DND-41 (cell line): ENCODE data around the gene FAM107B.
"Not testable (repeated sequence)": the region's sequence is repeated elsewhere in the genome, so short reads cannot be mapped to it uniquely, and the experiment has no call there.

Source experiments
- ATAC-seq: fragments of 200-7000 bp; cut with Tn5 transposase; 3 replicates; pipeline ENCODE4 v1.9.1; 2021; ENCODE audit warnings: low read depth; ENCODE audit not compliant: insufficient read depth
- DNase-seq: peaks from one replicate; pipeline ENCODE4 v3.0.0-alpha.2; 2020
- H2AFZ ChIP-seq: 2 replicates; pipeline ENCODE4 v1.6.0; 2012; ENCODE audit warnings: low read depth, low read length
- H3K27ac ChIP-seq: 2 replicates; pipeline ENCODE4 v1.5.1; 2012; ENCODE audit warnings: low read length, inconsistent platforms
- H3K27me3 ChIP-seq: fragments of 200-600 bp; sonication (generic); 2 replicates; pipeline ENCODE4 v1.6.0; 2012; ENCODE audit warnings: low read length, mild to moderate bottlenecking, inconsistent platforms; ENCODE audit not compliant: insufficient read depth, poor library complexity
- H3K36me3 ChIP-seq: 2 replicates; pipeline ENCODE4 v1.5.1; 2012; ENCODE audit warnings: low read length, inconsistent platforms; ENCODE audit not compliant: insufficient read depth
- H3K4me1 ChIP-seq: 2 replicates; pipeline ENCODE4 v1.5.1; 2012; ENCODE audit warnings: mild to moderate bottlenecking, low read length; ENCODE audit not compliant: insufficient read depth
- H3K4me2 ChIP-seq: 2 replicates; pipeline ENCODE4 v1.6.0; 2012; ENCODE audit warnings: mild to moderate bottlenecking, moderate library complexity, low read length, inconsistent platforms; ENCODE audit not compliant: insufficient read depth
- H3K4me3 ChIP-seq, 2 experiments: fragments of 200-600 bp in 1 of 2; shearing (Covaris generic) in 1 of 2; 2 replicates each; pipeline ENCODE4 v1.5.1; 2012 to 2016; ENCODE audit warnings: inconsistent platforms in 2 of 2, low read length in 2 of 2, mild to moderate bottlenecking in 2 of 2, low read depth in 1 of 2, moderate library complexity in 1 of 2
- H3K79me2 ChIP-seq: 2 replicates; pipeline ENCODE4 v1.6.0; 2012; ENCODE audit warnings: low read length, inconsistent platforms; ENCODE audit not compliant: insufficient read depth
- H3K9ac ChIP-seq: 2 replicates; pipeline ENCODE4 v1.6.0; 2012; ENCODE audit warnings: low read depth, mild to moderate bottlenecking, inconsistent platforms, low read length, moderate library complexity
- H3K9me3 ChIP-seq: 2 replicates; pipeline ENCODE4 v1.5.1; 2012; ENCODE audit warnings: low read length, moderate library complexity, mild to moderate bottlenecking, inconsistent platforms; ENCODE audit not compliant: insufficient read depth, severe bottlenecking
- H4K20me1 ChIP-seq: 2 replicates; pipeline ENCODE4 v1.6.0; 2012; ENCODE audit warnings: low read length; ENCODE audit not compliant: insufficient read depth
- EZH2 ChIP-seq: IDR thresholded peaks from 3 replicates; pipeline ENCODE4 v1.6.1; 2012; ENCODE audit warnings: borderline replicate concordance, low read depth, mild to moderate bottlenecking, moderate library complexity, low read length, inconsistent platforms; ENCODE audit not compliant: severe bottlenecking
- TF ChIP-seq, protein P1 (sequence below): IDR thresholded peaks from 2 replicates; pipeline ENCODE4 v1.5.1; 2012; ENCODE audit warnings: borderline replicate concordance, low read length, moderate library complexity, mild to moderate bottlenecking; ENCODE audit not compliant: poor library complexity, severe bottlenecking; ENCODE audit errors: extremely low read depth

The FAM107B gene

DNA sequence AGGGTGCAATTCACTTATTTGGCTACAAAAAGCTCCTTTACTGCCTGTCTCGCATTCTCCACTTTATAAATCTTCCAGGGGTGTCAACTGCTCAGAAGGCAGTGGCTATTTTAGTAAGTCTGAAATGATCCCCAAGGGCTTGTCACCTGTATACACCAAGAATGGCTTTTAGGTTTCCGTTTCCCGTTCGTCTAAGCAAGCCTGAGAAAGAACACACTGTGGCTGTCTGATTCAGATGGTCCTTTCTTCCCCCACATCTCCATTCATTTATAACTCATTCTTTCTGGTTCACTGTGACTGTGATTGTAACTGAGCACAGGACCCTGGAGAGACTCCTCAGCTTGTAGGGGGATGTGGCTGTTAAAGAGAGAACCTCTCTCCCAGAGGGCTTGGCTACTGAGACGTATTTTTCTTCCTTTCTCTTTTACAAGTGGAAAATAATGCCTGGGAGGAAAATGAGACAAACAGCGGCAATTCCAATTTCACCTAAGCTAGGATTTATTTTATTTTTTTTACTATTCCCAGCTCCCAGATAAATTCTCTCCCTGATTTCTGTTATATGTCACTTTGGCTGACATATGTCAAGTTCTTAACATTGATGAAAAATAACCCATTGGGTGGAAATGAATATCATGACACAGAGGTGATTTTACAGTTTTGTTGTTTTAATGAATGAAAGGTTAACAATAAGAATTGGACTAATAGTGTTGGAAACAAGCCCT, 129.3 kb downstream of the FAM107B start:
- Histone ChIP-seq H3K27ac (no peak overlapping the region), H4K20me1 (no peaks in the 10 kb centered on the region), H3K79me2 (no peaks in the 10 kb centered on the region), H3K4me2 (no peak overlapping the region), H3K36me3 (no peaks in the 10 kb centered on the region), H3K9ac (no peak overlapping the region), H3K4me1 (peaks cover 7% of the 10 kb centered on the region), H3K9me3 (no peaks in the 10 kb centered on the region), H2AFZ (no peak overlapping the region), H3K4me3 (no peak overlapping the region), H3K27me3 (no peaks in the 10 kb centered on the region)
- ATAC-seq (no peak), DNase-seq (no peak)
- TF ChIP-seq, protein P1, sequence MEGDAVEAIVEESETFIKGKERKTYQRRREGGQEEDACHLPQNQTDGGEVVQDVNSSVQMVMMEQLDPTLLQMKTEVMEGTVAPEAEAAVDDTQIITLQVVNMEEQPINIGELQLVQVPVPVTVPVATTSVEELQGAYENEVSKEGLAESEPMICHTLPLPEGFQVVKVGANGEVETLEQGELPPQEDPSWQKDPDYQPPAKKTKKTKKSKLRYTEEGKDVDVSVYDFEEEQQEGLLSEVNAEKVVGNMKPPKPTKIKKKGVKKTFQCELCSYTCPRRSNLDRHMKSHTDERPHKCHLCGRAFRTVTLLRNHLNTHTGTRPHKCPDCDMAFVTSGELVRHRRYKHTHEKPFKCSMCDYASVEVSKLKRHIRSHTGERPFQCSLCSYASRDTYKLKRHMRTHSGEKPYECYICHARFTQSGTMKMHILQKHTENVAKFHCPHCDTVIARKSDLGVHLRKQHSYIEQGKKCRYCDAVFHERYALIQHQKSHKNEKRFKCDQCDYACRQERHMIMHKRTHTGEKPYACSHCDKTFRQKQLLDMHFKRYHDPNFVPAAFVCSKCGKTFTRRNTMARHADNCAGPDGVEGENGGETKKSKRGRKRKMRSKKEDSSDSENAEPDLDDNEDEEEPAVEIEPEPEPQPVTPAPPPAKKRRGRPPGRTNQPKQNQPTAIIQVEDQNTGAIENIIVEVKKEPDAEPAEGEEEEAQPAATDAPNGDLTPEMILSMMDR: no peak
- TF ChIP-seq EZH2: no peak

DNA sequence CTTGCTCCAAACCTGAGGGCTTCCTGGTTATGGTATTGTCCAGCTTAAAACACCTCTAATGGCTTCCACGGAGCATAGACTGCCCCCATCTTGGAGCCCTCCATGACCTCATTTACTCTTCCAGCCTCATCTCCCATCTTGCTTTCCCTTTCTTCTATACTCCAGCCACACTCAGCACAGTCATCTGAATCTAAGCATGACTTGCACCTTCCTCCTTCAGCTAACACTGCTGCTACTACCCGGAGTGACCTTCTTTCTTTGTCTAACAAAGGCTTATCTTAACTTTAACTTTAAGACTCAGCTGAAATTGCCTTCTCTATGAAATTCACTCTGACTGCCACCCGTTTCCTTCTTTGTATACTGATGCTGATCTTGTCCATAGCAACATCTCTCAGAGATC, 135.1 kb downstream of the FAM107B start:
- Histone ChIP-seq H3K79me2 (no peaks in the 10 kb centered on the region), H3K4me1 (no peaks in the 10 kb centered on the region), H3K36me3 (no peaks in the 10 kb centered on the region), H4K20me1 (no peaks in the 10 kb centered on the region), H3K9me3 (no peaks in the 10 kb centered on the region), H3K27ac (no peak overlapping the region), H3K27me3 (peaks cover 7% of the 10 kb centered on the region), H3K4me3 (no peak overlapping the region), H2AFZ (no peak overlapping the region), H3K9ac (no peak overlapping the region), H3K4me2 (no peak overlapping the region)
- no peak for DNase-seq
- no peak for ATAC-seq
- TF ChIP-seq EZH2: no peak
- TF ChIP-seq, protein P1: no peak

DNA sequence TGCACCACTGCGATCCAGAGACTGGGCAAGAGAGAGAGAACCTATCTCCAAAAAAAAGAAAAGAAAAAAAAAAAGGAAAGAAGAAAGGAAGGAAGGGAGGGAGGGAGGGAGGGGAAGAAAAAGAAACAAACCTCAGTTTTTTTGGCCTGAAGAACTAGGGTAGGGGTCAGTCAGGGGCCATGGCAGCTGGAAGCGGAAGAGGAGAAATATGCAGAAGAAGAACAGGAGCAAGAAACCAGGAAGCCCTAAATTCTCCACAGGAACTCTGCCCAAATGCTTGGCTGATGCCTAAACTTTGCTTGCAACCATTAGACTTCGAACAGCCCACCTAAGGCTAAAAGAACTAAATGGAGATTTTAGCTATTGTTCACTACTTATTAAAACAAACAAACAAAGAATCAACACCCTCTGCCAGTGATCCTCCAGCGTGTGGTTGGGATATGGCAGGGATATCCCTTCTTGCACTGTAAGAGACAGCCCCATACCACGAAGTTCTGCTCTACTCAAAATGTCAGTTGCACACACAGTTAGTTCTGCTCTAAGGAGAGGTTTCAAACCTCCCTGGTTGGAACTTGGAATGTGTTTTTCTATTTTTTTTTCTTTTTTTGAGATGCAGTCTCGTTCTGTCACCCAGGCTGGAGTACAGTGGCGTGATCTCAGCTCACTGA, 139.5 kb downstream of the FAM107B start:
- no peak for ATAC-seq
- no peak overlapping the region for H2AFZ ChIP-seq

DNA sequence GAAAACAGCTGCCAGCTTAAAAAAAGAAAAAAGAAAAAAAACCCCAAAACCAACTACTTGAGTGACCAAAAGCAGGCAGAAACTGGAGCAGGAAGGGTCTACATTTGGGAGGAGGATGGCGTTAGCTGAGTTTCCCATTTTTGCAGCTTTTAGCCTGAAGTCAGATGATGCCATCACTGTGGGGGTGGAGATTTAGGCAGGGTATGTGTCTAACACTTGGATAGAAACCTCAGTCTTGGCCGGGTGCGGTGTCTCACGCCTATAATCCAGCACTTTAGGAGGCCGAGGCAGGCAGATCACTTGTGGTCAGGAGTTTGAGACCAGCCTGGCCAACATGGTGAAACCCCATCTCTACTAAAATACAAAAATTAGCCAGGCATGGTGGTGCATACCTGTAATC, 140.1 kb downstream of the FAM107B start:
- not testable (repeated sequence) for H4K20me1 ChIP-seq, ATAC-seq, H3K79me2 ChIP-seq, H3K4me2 ChIP-seq, H2AFZ ChIP-seq, H3K9ac ChIP-seq, H3K4me3 ChIP-seq, H3K4me1 ChIP-seq, H3K36me3 ChIP-seq, H3K27me3 ChIP-seq, H3K9me3 ChIP-seq, DNase-seq, H3K27ac ChIP-seq

More for the DNA sequence above, 139.5 kb downstream of the FAM107B start:
- H3K27ac ChIP-seq: no peak overlapping the region
- H3K9me3 ChIP-seq: no peaks in the 10 kb centered on the region
- no peak for TF ChIP-seq EZH2
- H4K20me1 ChIP-seq: no peaks in the 10 kb centered on the region
- H3K4me1 ChIP-seq: no peaks in the 10 kb centered on the region
- H3K79me2 ChIP-seq: no peaks in the 10 kb centered on the region
- no peak for DNase-seq
- no peaks in the 10 kb centered on the region for H3K36me3 ChIP-seq
- no peak overlapping the region for H3K9ac ChIP-seq
- no peak overlapping the region for H3K4me3 ChIP-seq
- H3K4me2 ChIP-seq: no peak overlapping the region
- peaks cover 7% of the 10 kb centered on the region for H3K27me3 ChIP-seq
